Retinal pigment epithelial cell (primary cell): Measurements from ENCODE around the gene DPP3.

Source experiments
- DNase-seq: peaks from one replicate; pipeline ENCODE4 v3.0.0-alpha.2; 2010; ENCODE audit warnings: low read depth
- H3K4me3 ChIP-seq: 2 replicates; pipeline ENCODE4 v1.5.1; 2011; ENCODE audit warnings: mild to moderate bottlenecking, low read length, control low read depth, moderate library complexity
- CTCF ChIP-seq: conservative IDR thresholded peaks from 2 replicates; pipeline ENCODE4 v1.5.1; 2011; ENCODE audit warnings: low read depth, low read length, control low read depth, inconsistent platforms

The DPP3 gene

GRCh38 chr11:66443602-66444001 is 36.6 kb upstream of the DPP3 start:
- no peak for TF ChIP-seq CTCF
- no peak overlapping the region for H3K4me3 ChIP-seq
- DNase-seq, result no peak

GRCh38 chr11:66447012-66447411 is 33.2 kb upstream of the DPP3 start:
- no peak overlapping the region for H3K4me3 ChIP-seq
- TF ChIP-seq CTCF, result no peak
- DNase-seq, result no peak

GRCh38 chr11:66448523-66448922 is 31.7 kb upstream of the DPP3 start:
- no peak overlapping the region for H3K4me3 ChIP-seq
- no peak for TF ChIP-seq CTCF
- DNase-seq, result no peak

DNA sequence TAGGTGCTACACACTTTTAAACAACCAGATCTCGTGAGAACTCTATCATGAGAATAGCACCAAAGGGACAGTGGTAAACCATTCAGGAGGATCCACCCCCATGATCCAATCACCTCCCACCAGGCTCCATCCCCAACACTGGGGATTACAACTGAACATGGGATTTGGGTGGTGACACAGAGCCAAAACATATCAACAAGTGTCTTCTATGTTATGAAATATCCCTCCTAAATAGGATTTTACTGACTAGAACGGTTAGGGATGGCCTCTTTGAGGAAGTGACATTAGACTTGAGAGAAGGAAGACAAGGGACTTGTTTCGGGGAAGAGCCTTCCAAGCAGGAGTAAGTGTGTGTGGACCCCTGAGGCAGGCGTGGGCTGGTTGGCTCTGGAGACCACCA is 29.7 kb upstream of the DPP3 start:
- DNase-seq, result no peak
- TF ChIP-seq CTCF, result no peak
- no peak overlapping the region for H3K4me3 ChIP-seq

DNA sequence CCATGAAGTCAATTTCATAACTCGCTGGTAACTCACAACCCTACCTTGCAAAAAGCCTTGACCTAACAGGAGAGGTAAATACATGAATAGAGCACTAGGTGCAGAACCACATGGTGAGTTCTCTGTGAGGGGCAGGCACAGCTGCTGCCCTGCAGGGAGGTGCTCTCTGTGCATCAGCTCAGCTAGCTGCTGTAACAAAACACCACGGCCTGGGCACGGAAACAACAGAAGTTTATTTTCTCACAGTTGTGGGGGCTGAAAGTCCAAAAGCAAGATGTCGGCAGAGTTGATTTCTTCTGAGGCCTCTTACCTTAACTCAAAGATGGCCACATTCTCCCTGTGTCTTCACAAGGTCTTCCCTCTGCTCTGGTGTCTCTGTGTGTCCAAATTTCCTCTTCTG is 28.6 kb upstream of the DPP3 start:
- H3K4me3 ChIP-seq, result no peak overlapping the region
- DNase-seq, result no peak
- TF ChIP-seq CTCF, result no peak

DNA sequence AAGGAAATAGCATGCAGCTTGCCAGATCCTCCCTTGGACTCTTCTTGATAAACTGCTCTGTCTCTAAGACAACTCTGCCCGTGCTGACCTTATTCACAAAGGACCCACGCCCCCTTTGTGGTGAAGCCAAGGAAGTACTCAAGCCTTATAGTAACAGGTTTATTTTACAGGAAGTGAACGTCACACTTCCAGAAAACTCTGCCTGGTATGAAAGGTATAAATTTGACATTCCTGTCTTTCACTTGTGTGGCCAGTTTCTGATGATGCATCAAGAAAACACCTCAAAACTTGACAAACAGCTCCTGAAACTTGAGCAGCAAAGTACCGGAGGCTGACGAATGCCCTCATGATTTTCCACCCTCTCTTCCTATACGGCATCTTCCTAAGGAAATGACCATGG is 26.0 kb upstream of the DPP3 start:
- H3K4me3 ChIP-seq, result no peak overlapping the region
- TF ChIP-seq CTCF, result no peak
- DNase-seq, result no peak

GRCh38 chr11:66454828-66455227 is 25.4 kb upstream of the DPP3 start:
- no peak overlapping the region for H3K4me3 ChIP-seq
- DNase-seq, result no peak
- no peak for TF ChIP-seq CTCF
